Endodermal cell (in vitro differentiated cells): ENCODE results near the gene TLE5. TPM values are rescaled to one million over a fixed set of nuclear protein-coding genes. Genes with fewer than 3 reads are reported as not detected.

ENCODE experiments used
- DNase-seq: peaks from one replicate; pipeline ENCODE4 v3.0.0-alpha.2; 2017
- H3K27ac ChIP-seq: 2 replicates; pipeline ENCODE4 v1.5.1; 2013; ENCODE audit warnings: mild to moderate bottlenecking, low read depth, low read length, moderate library complexity
- H3K27me3 ChIP-seq: 2 replicates; pipeline ENCODE4 v1.6.1; 2013; ENCODE audit warnings: mild to moderate bottlenecking, low read length, moderate library complexity; ENCODE audit not compliant: insufficient read depth, control insufficient read depth, poor library complexity, severe bottlenecking
- H3K36me3 ChIP-seq: 2 replicates; pipeline ENCODE4 v1.7.0; 2013; ENCODE audit warnings: mild to moderate bottlenecking, low read length, moderate library complexity; ENCODE audit not compliant: control insufficient read depth, insufficient read depth
- H3K4me1 ChIP-seq: one replicate; pipeline ENCODE4 v1.7.0; 2013; ENCODE audit warnings: low read length; ENCODE audit not compliant: control insufficient read depth, insufficient read depth
- H3K4me3 ChIP-seq: 2 replicates; pipeline ENCODE4 v1.5.1; 2013; ENCODE audit warnings: mild to moderate bottlenecking, low read length, moderate library complexity
- H3K9ac ChIP-seq: 2 replicates; pipeline ENCODE4 v1.6.1; 2013; ENCODE audit warnings: mild to moderate bottlenecking, low read length, moderate library complexity; ENCODE audit not compliant: poor library complexity, severe bottlenecking; ENCODE audit errors: extremely low read depth
- H3K9me3 ChIP-seq: 2 replicates; pipeline ENCODE4 v1.6.1; 2013; ENCODE audit warnings: mild to moderate bottlenecking, low read length, moderate library complexity; ENCODE audit not compliant: control insufficient read depth
- H3K27ac Mint-ChIP-seq: 2 replicates; pipeline ENCODE4 v1.8.0; 2020; ENCODE audit warnings: mixed read lengths
- H3K27me3 Mint-ChIP-seq: 2 replicates; pipeline ENCODE4 v1.8.0; 2021; ENCODE audit warnings: mild to moderate bottlenecking, mixed read lengths; ENCODE audit not compliant: insufficient read depth
- H3K36me3 Mint-ChIP-seq: 2 replicates; pipeline ENCODE4 v1.8.0; 2020; ENCODE audit warnings: low read depth, mixed read lengths
- H3K4me1 Mint-ChIP-seq: 2 replicates; pipeline ENCODE4 v1.8.0; 2020; ENCODE audit warnings: mixed read lengths
- H3K4me3 Mint-ChIP-seq: 2 replicates; pipeline ENCODE4 v1.8.0; 2020; ENCODE audit warnings: mild to moderate bottlenecking, moderate library complexity, mixed read lengths
- H3K9me3 Mint-ChIP-seq: 2 replicates; pipeline ENCODE4 v1.8.0; 2020; ENCODE audit warnings: mild to moderate bottlenecking, mixed read lengths
- WGBS, 2 experiments: methylation state at CpG; one replicate each; pipeline versions ENCODE4 v1.1.5 to v1.1.7; 2013; ENCODE audit warnings: missing lambda C conversion rate in 2 of 2, mixed read lengths in 1 of 2; ENCODE audit not compliant: insufficient coverage in 1 of 2, insufficient read length in 1 of 2; 5-methylcytosine and 5-hydroxymethylcytosine counted together
- total RNA-seq, 2 donors: library from RNA; stranded (reverse); fragmentation: NEBNext Ultra II Directional in 1 of 2; extraction: Animal tissue kit (Norgen Biotek cat#: 25700) in 1 of 2; gene quantifications; 2 replicates in 1 of 2; 3 replicates in 1 of 2; pipeline ENCODE4 v1.2.1, GENCODE V29; 2021
- TF ChIP-seq, protein P1 (sequence below): fragments of 200-600 bp; sonication (generic); conservative IDR thresholded peaks from 2 replicates; pipeline ENCODE4 v1.5.0; 2021; ENCODE audit warnings: antibody characterized with exemption, mild to moderate bottlenecking

The TLE5 gene
- total RNA-seq, 2 donors from 2014 or later, result 488 to 575 TPM

DNA sequence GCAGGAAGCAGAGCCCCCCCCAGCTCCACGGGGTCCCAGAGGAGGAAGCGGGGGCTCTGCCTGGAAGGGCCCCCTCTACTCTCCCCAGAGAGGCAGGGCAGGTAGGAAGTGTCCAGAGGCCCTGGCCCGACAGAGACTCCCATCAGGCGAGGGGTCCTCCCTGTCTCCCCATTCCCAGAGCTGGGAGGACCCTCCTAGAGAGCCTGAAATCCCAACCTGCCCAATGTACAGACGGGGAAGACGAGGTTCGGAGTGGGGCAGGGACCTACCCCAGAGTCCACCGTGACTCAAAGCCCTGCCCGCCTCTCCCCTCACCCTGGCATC, 34.4 kb downstream of the TLE5 start:
- Histone ChIP-seq H3K27me3 (peaks cover 27% of the 10 kb centered on the region), H3K9ac (no peak overlapping the region), H3K27ac (no peak overlapping the region), H3K4me1 (peaks cover 8% of the 10 kb centered on the region), H3K36me3 (peaks cover 5% of the 10 kb centered on the region), H3K4me3 (peak overlapping the region; percentile 80), H3K9me3 (no peaks in the 10 kb centered on the region)
- peaks cover 2% of the 10 kb centered on the region for H3K9me3 Mint-ChIP-seq
- H3K4me3 Mint-ChIP-seq, result peak overlapping the region; percentile 68
- DNase-seq, result no peak
- no peaks in the 10 kb centered on the region for H3K36me3 Mint-ChIP-seq
- peaks cover 67% of the 10 kb centered on the region for H3K27me3 Mint-ChIP-seq
- TF ChIP-seq, protein P1, sequence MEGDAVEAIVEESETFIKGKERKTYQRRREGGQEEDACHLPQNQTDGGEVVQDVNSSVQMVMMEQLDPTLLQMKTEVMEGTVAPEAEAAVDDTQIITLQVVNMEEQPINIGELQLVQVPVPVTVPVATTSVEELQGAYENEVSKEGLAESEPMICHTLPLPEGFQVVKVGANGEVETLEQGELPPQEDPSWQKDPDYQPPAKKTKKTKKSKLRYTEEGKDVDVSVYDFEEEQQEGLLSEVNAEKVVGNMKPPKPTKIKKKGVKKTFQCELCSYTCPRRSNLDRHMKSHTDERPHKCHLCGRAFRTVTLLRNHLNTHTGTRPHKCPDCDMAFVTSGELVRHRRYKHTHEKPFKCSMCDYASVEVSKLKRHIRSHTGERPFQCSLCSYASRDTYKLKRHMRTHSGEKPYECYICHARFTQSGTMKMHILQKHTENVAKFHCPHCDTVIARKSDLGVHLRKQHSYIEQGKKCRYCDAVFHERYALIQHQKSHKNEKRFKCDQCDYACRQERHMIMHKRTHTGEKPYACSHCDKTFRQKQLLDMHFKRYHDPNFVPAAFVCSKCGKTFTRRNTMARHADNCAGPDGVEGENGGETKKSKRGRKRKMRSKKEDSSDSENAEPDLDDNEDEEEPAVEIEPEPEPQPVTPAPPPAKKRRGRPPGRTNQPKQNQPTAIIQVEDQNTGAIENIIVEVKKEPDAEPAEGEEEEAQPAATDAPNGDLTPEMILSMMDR, result no peak
- 49 to 68% methylated on average over 5 to 9 of the region's 9 CpGs for WGBS, 2 experiments
- peaks cover 22% of the 10 kb centered on the region for H3K4me1 Mint-ChIP-seq
- H3K27ac Mint-ChIP-seq, result no peak overlapping the region

DNA sequence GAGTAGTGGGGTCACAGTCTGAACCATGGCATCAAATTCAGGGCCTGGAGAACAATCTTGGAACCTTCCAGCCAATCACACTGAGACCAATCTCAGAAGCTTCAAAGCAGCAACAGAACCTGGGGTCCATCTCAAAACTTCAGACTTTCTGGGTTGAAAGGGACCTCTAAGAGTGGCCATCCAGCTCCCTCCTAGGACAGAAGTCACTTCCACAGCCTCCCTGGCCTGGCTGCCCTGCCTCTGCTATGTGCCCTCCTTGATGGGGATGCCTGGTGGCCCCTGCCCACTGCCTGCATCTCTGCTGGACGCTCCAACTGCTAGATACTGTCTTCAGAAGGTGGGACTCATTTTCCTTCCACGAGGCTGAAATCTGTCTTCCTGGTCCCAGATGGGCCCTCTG, 35.0 kb downstream of the TLE5 start:
- Histone ChIP-seq H3K9ac (no peak overlapping the region), H3K4me1 (peaks cover 8% of the 10 kb centered on the region), H3K27ac (no peak overlapping the region), H3K4me3 (peak overlapping the region; percentile 80), H3K9me3 (no peaks in the 10 kb centered on the region), H3K36me3 (peaks cover 5% of the 10 kb centered on the region), H3K27me3 (peaks cover 27% of the 10 kb centered on the region)
- no peaks in the 10 kb centered on the region for H3K36me3 Mint-ChIP-seq
- TF ChIP-seq, protein P1, result no peak
- H3K4me1 Mint-ChIP-seq, result peaks cover 22% of the 10 kb centered on the region
- H3K27ac Mint-ChIP-seq, result no peak overlapping the region
- H3K4me3 Mint-ChIP-seq, result peak overlapping the region; percentile 68
- DNase-seq, result no peak
- peaks cover 2% of the 10 kb centered on the region for H3K9me3 Mint-ChIP-seq
- 89 to 100% methylated on average over 2 of the region's 2 CpGs for WGBS, 2 experiments
- H3K27me3 Mint-ChIP-seq, result peaks cover 60% of the 10 kb centered on the region

DNA sequence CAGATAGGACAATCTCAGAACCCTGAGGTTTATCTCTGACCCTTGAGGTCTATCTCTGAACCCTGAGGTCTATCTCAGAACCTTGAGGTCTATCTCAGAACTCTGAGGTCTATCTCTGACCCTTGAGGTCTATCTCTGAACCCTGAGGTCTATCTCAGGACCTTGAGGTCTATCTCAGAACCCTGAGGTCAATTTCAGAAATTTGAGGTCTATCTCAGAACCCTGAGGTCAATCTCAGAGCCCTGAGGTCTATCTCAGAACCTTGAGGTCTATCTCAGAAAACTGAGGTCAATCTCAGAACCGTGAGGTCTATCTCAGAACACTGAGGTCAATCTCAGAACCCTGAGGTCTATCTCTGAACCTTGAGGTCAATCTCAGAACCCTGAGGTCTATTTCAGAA, 35.5 kb downstream of the TLE5 start:
- Mint-ChIP-seq H3K4me3 (no peak overlapping the region), H3K27ac (no peak overlapping the region), H3K9me3 (peaks cover 2% of the 10 kb centered on the region), H3K27me3 (peaks cover 55% of the 10 kb centered on the region), H3K36me3 (no peaks in the 10 kb centered on the region), H3K4me1 (peaks cover 22% of the 10 kb centered on the region)
- Histone ChIP-seq H3K9me3 (no peaks in the 10 kb centered on the region), H3K4me3 (no peak overlapping the region), H3K4me1 (peaks cover 8% of the 10 kb centered on the region), H3K27me3 (peaks cover 27% of the 10 kb centered on the region), H3K9ac (no peak overlapping the region), H3K27ac (no peak overlapping the region), H3K36me3 (peaks cover 5% of the 10 kb centered on the region)
- TF ChIP-seq, protein P1, result no peak
- 86 to 94% methylated on average over 1 of the region's 1 CpG for WGBS, 2 experiments
- DNase-seq, result no peak
